ENCODE data around the gene RIMS1. TPM values are rescaled to one million over a fixed set of nuclear protein-coding genes. Genes with fewer than 3 reads are reported as not detected.

The RIMS1 gene
- total RNA-seq, 1 donor from 2014 or later, result 5.6 TPM

DNA sequence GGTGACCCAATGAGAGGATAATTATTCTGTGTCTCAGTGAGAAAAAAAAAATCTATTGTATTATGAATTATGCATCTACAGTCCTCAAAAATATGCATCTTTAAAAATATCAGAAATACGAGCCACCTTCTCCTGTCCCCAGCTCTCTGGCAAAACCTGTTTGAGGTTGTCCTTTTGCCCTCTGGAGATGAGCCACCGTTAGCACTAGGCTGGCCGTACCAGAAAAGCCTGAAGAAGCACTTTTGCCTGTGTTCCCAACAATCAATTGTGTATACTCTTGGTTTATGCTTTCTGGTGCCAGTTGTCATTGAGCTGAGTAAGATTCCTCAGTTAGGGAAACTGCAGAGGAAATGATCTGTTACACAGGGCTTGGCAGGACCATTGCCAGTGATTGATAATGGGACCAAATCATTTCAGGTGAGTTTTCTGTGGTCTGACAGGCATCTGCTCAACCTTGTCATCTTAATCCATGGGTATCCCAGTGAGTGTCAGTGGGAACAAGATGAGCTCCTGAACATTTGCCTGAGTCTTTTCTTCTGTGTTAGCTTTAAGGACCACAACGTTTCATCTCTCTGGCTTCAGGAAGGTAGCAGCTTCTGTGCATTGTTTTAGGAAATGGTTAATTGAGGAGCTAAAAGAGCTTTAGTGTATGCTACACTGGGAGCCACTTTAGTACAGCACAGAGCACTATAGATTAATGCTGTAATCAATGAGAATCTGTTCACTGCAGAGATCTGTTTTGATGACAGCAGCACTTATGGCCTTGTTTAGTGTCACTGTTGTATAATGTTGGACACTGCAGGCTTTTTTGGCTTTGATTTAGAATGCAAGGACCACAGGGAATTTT, 330.1 kb downstream of the RIMS1 start:
- no peak overlapping the region for H3K4me3 Mint-ChIP-seq (ENCODE audit: low read depth)

DNA sequence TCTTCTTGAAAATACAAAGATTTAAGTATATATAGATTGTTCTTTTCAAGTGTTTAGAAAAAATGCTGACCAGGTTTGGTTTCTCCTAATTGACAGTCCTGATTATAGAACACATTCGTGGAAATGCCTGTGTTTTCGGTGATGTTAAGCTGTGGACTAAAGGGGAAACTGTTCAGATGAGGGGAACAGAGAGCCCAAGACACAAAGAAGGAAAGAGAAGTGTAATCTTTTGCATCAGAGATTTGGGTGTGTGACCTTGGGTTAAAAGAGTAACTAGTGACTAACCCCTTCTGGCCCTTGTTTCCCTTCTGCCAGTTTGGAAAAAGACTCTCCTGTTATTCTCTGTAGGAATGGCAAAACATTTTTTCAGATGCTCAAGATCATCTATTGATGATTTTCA, 331.3 kb downstream of the RIMS1 start:
- Mint-ChIP-seq H3K4me3 (ENCODE audit: low read depth) (no peak overlapping the region), H3K9me3 (ENCODE audit: low read depth) (no peaks in the 10 kb centered on the region), H3K27me3 (no peaks in the 10 kb centered on the region), H3K36me3 (ENCODE audit: insufficient read depth) (no peaks in the 10 kb centered on the region), H3K27ac (no peak overlapping the region), H3K4me1 (ENCODE audit: low read depth) (peaks cover 17% of the 10 kb centered on the region)
- TF ChIP-seq, protein P1, sequence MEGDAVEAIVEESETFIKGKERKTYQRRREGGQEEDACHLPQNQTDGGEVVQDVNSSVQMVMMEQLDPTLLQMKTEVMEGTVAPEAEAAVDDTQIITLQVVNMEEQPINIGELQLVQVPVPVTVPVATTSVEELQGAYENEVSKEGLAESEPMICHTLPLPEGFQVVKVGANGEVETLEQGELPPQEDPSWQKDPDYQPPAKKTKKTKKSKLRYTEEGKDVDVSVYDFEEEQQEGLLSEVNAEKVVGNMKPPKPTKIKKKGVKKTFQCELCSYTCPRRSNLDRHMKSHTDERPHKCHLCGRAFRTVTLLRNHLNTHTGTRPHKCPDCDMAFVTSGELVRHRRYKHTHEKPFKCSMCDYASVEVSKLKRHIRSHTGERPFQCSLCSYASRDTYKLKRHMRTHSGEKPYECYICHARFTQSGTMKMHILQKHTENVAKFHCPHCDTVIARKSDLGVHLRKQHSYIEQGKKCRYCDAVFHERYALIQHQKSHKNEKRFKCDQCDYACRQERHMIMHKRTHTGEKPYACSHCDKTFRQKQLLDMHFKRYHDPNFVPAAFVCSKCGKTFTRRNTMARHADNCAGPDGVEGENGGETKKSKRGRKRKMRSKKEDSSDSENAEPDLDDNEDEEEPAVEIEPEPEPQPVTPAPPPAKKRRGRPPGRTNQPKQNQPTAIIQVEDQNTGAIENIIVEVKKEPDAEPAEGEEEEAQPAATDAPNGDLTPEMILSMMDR (IDR thresholded peaks at IDR 0.05; ENCODE audit: unreplicated experiment), result no peak
- no peak for DNase-seq (ENCODE audit: low spot score, unreplicated experiment)

More for the DNA sequence above, 330.1 kb downstream of the RIMS1 start:
- Mint-ChIP-seq H3K9me3 (ENCODE audit: low read depth) (no peaks in the 10 kb centered on the region), H3K27ac (peak overlapping the region; percentile 25), H3K36me3 (ENCODE audit: insufficient read depth) (no peaks in the 10 kb centered on the region), H3K4me1 (ENCODE audit: low read depth) (peaks cover 17% of the 10 kb centered on the region), H3K27me3 (no peaks in the 10 kb centered on the region)
- no peak for DNase-seq (ENCODE audit: low spot score, unreplicated experiment)
- TF ChIP-seq, protein P1 (IDR thresholded peaks at IDR 0.05; ENCODE audit: unreplicated experiment), result no peak

DNA sequence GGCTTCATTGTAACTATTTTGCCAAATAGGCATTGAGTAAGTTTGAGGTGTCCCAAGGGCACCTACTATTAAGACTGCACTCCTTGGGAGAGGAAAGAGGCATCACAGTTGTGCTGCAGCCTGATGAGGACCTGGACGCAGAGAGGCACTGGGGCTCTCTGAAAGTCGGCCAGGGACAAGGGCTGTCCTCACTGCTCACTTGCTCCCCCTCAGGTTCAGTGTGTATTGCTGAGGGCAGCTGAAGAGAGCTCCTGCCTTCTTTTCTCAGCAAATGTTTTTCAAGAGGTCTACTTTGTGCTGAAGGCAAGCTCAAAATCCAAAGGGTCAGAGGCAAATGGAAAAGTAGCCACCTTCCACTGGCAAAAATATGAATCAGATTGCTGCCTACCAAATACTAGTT, 331.8 kb downstream of the RIMS1 start:
- Mint-ChIP-seq H3K27ac (no peak overlapping the region), H3K36me3 (ENCODE audit: insufficient read depth) (no peaks in the 10 kb centered on the region), H3K4me1 (ENCODE audit: low read depth) (peaks cover 19% of the 10 kb centered on the region), H3K9me3 (ENCODE audit: low read depth) (no peaks in the 10 kb centered on the region), H3K4me3 (ENCODE audit: low read depth) (no peak overlapping the region), H3K27me3 (no peaks in the 10 kb centered on the region)
- DNase-seq (ENCODE audit: low spot score, unreplicated experiment), result peak; percentile 32
- TF ChIP-seq, protein P1 (IDR thresholded peaks at IDR 0.05; ENCODE audit: unreplicated experiment), result peak; percentile 67

DNA sequence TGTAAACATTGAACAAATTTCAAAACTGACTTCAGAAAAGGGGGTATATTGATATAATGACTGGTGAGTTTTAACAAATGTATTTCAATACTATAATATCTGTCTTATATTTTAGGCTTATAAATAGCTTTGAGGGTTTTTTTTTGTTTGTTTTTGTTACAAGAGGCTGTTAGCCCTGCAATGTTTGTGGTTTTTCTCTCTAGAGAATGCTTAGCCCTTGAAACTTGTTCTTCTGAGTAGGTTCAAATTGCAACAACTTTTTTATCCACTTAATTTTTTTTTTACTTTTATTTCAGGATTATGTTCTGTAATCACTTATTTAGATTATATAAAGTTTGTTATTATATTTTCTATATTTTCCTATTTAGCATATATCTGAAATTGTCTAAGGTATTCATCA, 333.2 kb downstream of the RIMS1 start:
- TF ChIP-seq, protein P1 (IDR thresholded peaks at IDR 0.05; ENCODE audit: unreplicated experiment), result no peak
- Mint-ChIP-seq H3K9me3 (ENCODE audit: low read depth) (no peaks in the 10 kb centered on the region), H3K27me3 (no peaks in the 10 kb centered on the region), H3K36me3 (ENCODE audit: insufficient read depth) (no peaks in the 10 kb centered on the region), H3K4me1 (ENCODE audit: low read depth) (peaks cover 19% of the 10 kb centered on the region), H3K27ac (no peak overlapping the region), H3K4me3 (ENCODE audit: low read depth) (no peak overlapping the region)
- DNase-seq (ENCODE audit: low spot score, unreplicated experiment), result no peak

DNA sequence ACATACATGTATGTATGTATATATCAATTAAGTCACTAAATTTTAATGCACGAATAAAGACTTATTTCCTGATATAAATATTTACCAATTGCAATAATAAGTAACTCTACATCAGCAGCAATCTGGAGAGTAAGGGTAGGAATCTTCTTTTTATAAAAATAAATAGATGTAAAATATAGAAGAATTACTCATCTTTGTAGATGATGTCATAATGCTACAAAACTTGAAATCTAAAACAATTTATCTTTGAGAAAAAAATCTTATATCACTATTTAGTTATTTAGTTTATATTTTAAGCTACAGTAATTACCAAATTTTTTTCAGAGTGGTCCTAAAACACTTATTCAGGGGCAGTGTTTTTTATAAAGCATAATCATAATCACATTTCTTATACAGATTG, 351.7 kb downstream of the RIMS1 start:
- TF ChIP-seq, protein P1 (IDR thresholded peaks at IDR 0.05; ENCODE audit: unreplicated experiment), result no peak
- no peak overlapping the region for H3K4me3 Mint-ChIP-seq (ENCODE audit: low read depth)
- H3K4me1 Mint-ChIP-seq (ENCODE audit: low read depth), result no peaks in the 10 kb centered on the region
- H3K27ac Mint-ChIP-seq, result no peak overlapping the region
- DNase-seq (ENCODE audit: low spot score, unreplicated experiment), result no peak
- H3K9me3 Mint-ChIP-seq (ENCODE audit: low read depth), result no peaks in the 10 kb centered on the region
- no peaks in the 10 kb centered on the region for H3K27me3 Mint-ChIP-seq
- H3K36me3 Mint-ChIP-seq (ENCODE audit: insufficient read depth), result no peaks in the 10 kb centered on the region
